GM21367 (cell line): ENCODE results near the gene TMEM134.

Experiments
- ATAC-seq: cut with Tn5 transposase; IDR thresholded peaks from one replicate; pipeline ENCODE4 v1.9.1; 2021; ENCODE audit not compliant: unreplicated experiment

TMEM134 gene

GRCh38 chr11:67440229-67441097, 28.6 kb downstream of the TMEM134 start:
- ATAC-seq, result no peak

- no peak for ATAC-seq
These were observed 29.5 kb downstream of the TMEM134 start for GRCh38 chr11:67439321-67440228.

- no peak for ATAC-seq
These were observed 30.7 kb downstream of the TMEM134 start for GRCh38 chr11:67438158-67438902.

GRCh38 chr11:67437809-67438157, 31.3 kb downstream of the TMEM134 start:
- ATAC-seq, result no peak

- ATAC-seq, result no peak
These were observed 31.8 kb downstream of the TMEM134 start, which contains the start of gene PTPRCAP for GRCh38 chr11:67437082-67437808. PTPRCAP (minus strand) TSS chr11:67437682; CDS start chr11:67437619, 63 bp downstream.

GRCh38 chr11:67436459-67437081, 32.5 kb downstream of the TMEM134 start:
- no peak for ATAC-seq

GRCh38 chr11:67435727-67436458, 33.2 kb downstream of the TMEM134 start:
- no peak for ATAC-seq

- no peak for ATAC-seq
These were observed 33.9 kb downstream of the TMEM134 start for GRCh38 chr11:67435031-67435726.

GRCh38 chr11:67434395-67434881, 34.6 kb downstream of the TMEM134 start:
- ATAC-seq, result no peak

GRCh38 chr11:67433536-67434394, 35.3 kb downstream of the TMEM134 start:
- ATAC-seq, result no peak

GRCh38 chr11:67432655-67433349, 36.2 kb downstream of the TMEM134 start:
- no peak for ATAC-seq

GRCh38 chr11:67431346-67432249, 37.5 kb downstream of the TMEM134 start:
- ATAC-seq, result no peak

GRCh38 chr11:67429722-67430121, 39.3 kb downstream of the TMEM134 start:
- ATAC-seq, result no peak

- ATAC-seq, result no peak
These were observed 39.9 kb downstream of the TMEM134 start for GRCh38 chr11:67429038-67429668.
